Measurements from ENCODE around the gene SLC2A6. TPM values are rescaled to one million over a fixed set of nuclear protein-coding genes. Genes with fewer than 3 reads are reported as not detected.

Gene SLC2A6
- total and polyA plus RNA-seq, 10 of the 15 experiments (the other 5 are each of a cell fraction or from before 2014, with no cell fraction given) = 1.1 to 37.9 (median 18.3) TPM

- TF ChIP-seq CUX1 (IDR thresholded peaks at IDR 0.05; ENCODE audit: insufficient replicate concordance, low read depth, low read length) (no peak), ETV6 (conservative IDR thresholded peaks at IDR 0.05 in 1 of 2, IDR thresholded peaks at IDR 0.05 in 1 of 2; ENCODE audit: borderline replicate concordance in 1 of 2, low read depth in 1 of 2) (no peak)
Measured at GRCh38 chr9:133494636-133495326, 15.9 kb upstream of the SLC2A6 start (continued).

GRCh38 chr9:133493845-133494540 is 15.1 kb upstream of the SLC2A6 start:
- no peak for ATAC-seq
- no peaks in the 10 kb centered on the region; a peak in 3 of 4 replicates for H3K27me3 ChIP-seq (replicated peaks in 1 of 2; ENCODE audit: control insufficient read depth in 2 of 2, insufficient read depth in 2 of 2, low read length in 1 of 2)
- no peak overlapping the region for H3K27ac ChIP-seq (ENCODE audit: control insufficient read depth, insufficient read depth)
- H3K4me2 ChIP-seq (ENCODE audit: control insufficient read depth, insufficient read depth) = no peak overlapping the region
- POLR2A ChIA-PET = interaction anchor here (0.5 to 0.6 kb wide), 2 partner anchors 34 to 79 kb away, joined by 3 read pairs; partner anchors contain the start of gene CACFD1
- H3K36me3 ChIP-seq (ENCODE audit: control insufficient read depth in 2 of 2, insufficient read depth in 2 of 2, low read length in 1 of 2) = no peaks in the 10 kb centered on the region
- WGBS (ENCODE audit: insufficient coverage, insufficient replicate concordance, low lambda C conversion rate, missing lambda C conversion rate) = 50% methylated on average over 23 of the region's 23 CpGs
- no peak for DNase-seq (ENCODE audit: low read depth, low spot score)
- RAD21 ChIA-PET (ENCODE audit: unreplicated experiment) = no interaction called here
- in situ Hi-C loops (cut with MboI) (no loop called here), intact Hi-C loops (cut with micrococcal nuclease; ENCODE audit: unreplicated experiment) (no loop called here)
- BruUV-seq (replicated peaks) = no TSS peak
- CTCF ChIA-PET = interaction anchor here (1.3 to 2.1 kb wide), 2 partner anchors 308 to 312 kb away, joined by 4 to 5 read pairs; no protein-coding TSS in a partner anchor
- no peaks in the 10 kb centered on the region for H3K9me3 ChIP-seq (replicated peaks; ENCODE audit: control insufficient read depth, insufficient read depth, low read length)
- TF ChIP-seq CBX3 (IDR thresholded peaks at IDR 0.05; ENCODE audit: borderline replicate concordance, low read depth) = no peak
- no peak for TF ChIP-seq DPF2 (IDR thresholded peaks at IDR 0.05)
- TF ChIP-seq NR2F1 (conservative IDR thresholded peaks at IDR 0.05) = no peak
- TF ChIP-seq SREBF2 (IDR thresholded peaks at IDR 0.05; ENCODE audit: low read length) = no peak
- TF ChIP-seq RAD21 (IDR thresholded peaks at IDR 0.05; ENCODE audit: insufficient read depth, low read depth, low read length) = no peak
- no peaks in the 10 kb centered on the region for H3K4me1 ChIP-seq (ENCODE audit: control insufficient read depth, insufficient read depth, low read length)
- H4K20me1 ChIP-seq (ENCODE audit: control insufficient read depth, insufficient read depth) = no peaks in the 10 kb centered on the region
- no peak for FAIRE-seq
- H3K79me2 ChIP-seq (ENCODE audit: control insufficient read depth, insufficient read depth, low read length) = no peaks in the 10 kb centered on the region
- no peak overlapping the region for H3K9ac ChIP-seq (ENCODE audit: control insufficient read depth, insufficient read depth, low read length)
- H2AFZ ChIP-seq (ENCODE audit: control insufficient read depth, low read depth, low read length) = no peak overlapping the region
- SMC1A ChIA-PET (ENCODE audit: uncharacterized antibody, unreplicated experiment) = interaction anchor here (0.6 kb wide), 1 partner anchor 482 kb away, joined by 3 read pairs; no protein-coding TSS in a partner anchor
- no peak overlapping the region for H3K4me3 ChIP-seq
